HepG2 (cell line): ENCODE measurements around the gene TBC1D25. TPM values are rescaled to one million over a fixed set of nuclear protein-coding genes. Genes with fewer than 3 reads are reported as not detected.

ENCODE experiments used
- AGO2 ChIP-seq: fragments of 200-400 bp; formaldehyde crosslinking; optimal IDR thresholded peaks from 2 replicates; pipeline ENCODE3; 2017; ENCODE audit warnings: mild to moderate bottlenecking, low read depth, low read length, moderate library complexity
- ATAD3A ChIP-seq: sonication (generic); formaldehyde crosslinking; IDR thresholded peaks from 2 replicates; pipeline ENCODE4 v1.4.0; 2020; ENCODE audit warnings: missing genetic modification reagents
- DMAP1 ChIP-seq: IDR thresholded peaks from 2 replicates; pipeline ENCODE4 v1.6.1; 2016
- ETV5 ChIP-seq: IDR thresholded peaks from 2 replicates; pipeline ENCODE4 v1.6.1; 2018; ENCODE audit warnings: missing biosample characterization, missing genetic modification reagents, inconsistent platforms, borderline replicate concordance
- GATAD2A ChIP-seq: IDR thresholded peaks from 2 replicates; pipeline ENCODE4 v1.6.1; 2016
- IRF2 ChIP-seq: IDR thresholded peaks from 2 replicates; pipeline ENCODE4 v1.6.1; 2018; ENCODE audit warnings: missing genetic modification reagents, missing compliant biosample characterization
- KDM5B ChIP-seq: sonication (generic); formaldehyde crosslinking; IDR thresholded peaks from 2 replicates; pipeline ENCODE4 v1.4.0; 2020; ENCODE audit warnings: missing genetic modification reagents, mild to moderate bottlenecking, borderline replicate concordance
- RELA ChIP-seq: sonication (generic); formaldehyde crosslinking; IDR thresholded peaks from 2 replicates; pipeline ENCODE4 v1.4.0; 2020; ENCODE audit warnings: missing genetic modification reagents
- SP5 ChIP-seq: IDR thresholded peaks from 2 replicates; pipeline ENCODE4 v1.6.1; 2016; ENCODE audit warnings: low read depth, borderline replicate concordance
- TCF7L2 ChIP-seq: IDR thresholded peaks from 2 replicates; pipeline ENCODE4 v1.6.1; 2011; ENCODE audit warnings: mild to moderate bottlenecking, low read depth, low read length, moderate library complexity
- THAP11 ChIP-seq: IDR thresholded peaks from 2 replicates; pipeline ENCODE4 v1.6.1; 2016; ENCODE audit warnings: missing biosample characterization, missing genetic modification reagents
- ZNF337 ChIP-seq: sonication (generic); formaldehyde crosslinking; IDR thresholded peaks from 2 replicates; pipeline ENCODE4 v1.5.1; 2020; ENCODE audit warnings: missing genetic modification reagents, low read depth, mild to moderate bottlenecking, borderline replicate concordance
- ZNF549 ChIP-seq: sonication (generic); formaldehyde crosslinking; IDR thresholded peaks from 2 replicates; pipeline ENCODE4 v1.5.0; 2020; ENCODE audit warnings: missing genetic modification reagents
- ZNF567 ChIP-seq: sonication (generic); formaldehyde crosslinking; IDR thresholded peaks from 2 replicates; pipeline ENCODE4 v1.8.1; 2023; ENCODE audit warnings: mild to moderate bottlenecking, missing genetic modification reagents, borderline replicate concordance
- ZNF841 ChIP-seq: sonication (generic); formaldehyde crosslinking; IDR thresholded peaks from 2 replicates; pipeline ENCODE4 v1.8.1; 2023; ENCODE audit warnings: missing genetic modification reagents, borderline replicate concordance
- ZNF891 ChIP-seq: sonication (generic); formaldehyde crosslinking; IDR thresholded peaks from 2 replicates; pipeline ENCODE4 v1.5.0; 2020; ENCODE audit warnings: mild to moderate bottlenecking, missing genetic modification reagents
- polyA plus RNA-seq, 8 experiments: library from polyadenylated mRNA; depleted of rRNA in 3 of 8; stranded (reverse) in 7 of 8; unstranded in 1 of 8; fragments of >200 nt; fragmentation: Illumina TruSeq in 4 of 8; extraction: Trizol in 4 of 8; gene quantifications; 2 replicates each; pipeline versions ENCODE4 v1.2.1 to v1.2.3, GENCODE V29; 2011 to 2016; ENCODE audit warnings: low read depth in 4 of 8, missing spikeins in 1 of 8, mixed read lengths in 1 of 8; ENCODE audit not compliant: insufficient read depth in 1 of 8
- total RNA-seq, 5 experiments: library from RNA; depleted of rRNA; stranded (reverse); fragments of >200 nt; fragmentation: Illumina TruSeq; extraction: Trizol; gene quantifications; 2 replicates each; pipeline ENCODE4 v1.2.3, GENCODE V29; 2016; ENCODE audit warnings: low read depth in 1 of 5
- TF ChIP-seq, protein P1 (sequence below): sonication (generic); formaldehyde crosslinking; IDR thresholded peaks from 2 replicates; pipeline ENCODE4 v1.5.0; 2020; ENCODE audit warnings: mild to moderate bottlenecking, missing genetic modification reagents, moderate library complexity
- TF ChIP-seq, protein P2 (sequence below): sonication (generic); formaldehyde crosslinking; IDR thresholded peaks from 2 replicates; pipeline ENCODE4 v1.5.0; 2020; ENCODE audit warnings: mild to moderate bottlenecking, missing genetic modification reagents, borderline replicate concordance
- TF ChIP-seq, protein P3 (sequence below): sonication (generic); formaldehyde crosslinking; IDR thresholded peaks from 2 replicates; pipeline ENCODE4 v1.8.1; 2023; ENCODE audit warnings: mild to moderate bottlenecking, missing genetic modification reagents
- TF ChIP-seq, protein P4 (sequence below): fragments of 450-650 bp; IDR thresholded peaks from 2 replicates; pipeline ENCODE4 v1.6.1; 2016

Gene TBC1D25
- total and polyA plus RNA-seq, 2 of the 13 experiments (the other 11 are each of a cell fraction or from before 2014, with no cell fraction given), result 3.5 to 4.7 TPM

DNA sequence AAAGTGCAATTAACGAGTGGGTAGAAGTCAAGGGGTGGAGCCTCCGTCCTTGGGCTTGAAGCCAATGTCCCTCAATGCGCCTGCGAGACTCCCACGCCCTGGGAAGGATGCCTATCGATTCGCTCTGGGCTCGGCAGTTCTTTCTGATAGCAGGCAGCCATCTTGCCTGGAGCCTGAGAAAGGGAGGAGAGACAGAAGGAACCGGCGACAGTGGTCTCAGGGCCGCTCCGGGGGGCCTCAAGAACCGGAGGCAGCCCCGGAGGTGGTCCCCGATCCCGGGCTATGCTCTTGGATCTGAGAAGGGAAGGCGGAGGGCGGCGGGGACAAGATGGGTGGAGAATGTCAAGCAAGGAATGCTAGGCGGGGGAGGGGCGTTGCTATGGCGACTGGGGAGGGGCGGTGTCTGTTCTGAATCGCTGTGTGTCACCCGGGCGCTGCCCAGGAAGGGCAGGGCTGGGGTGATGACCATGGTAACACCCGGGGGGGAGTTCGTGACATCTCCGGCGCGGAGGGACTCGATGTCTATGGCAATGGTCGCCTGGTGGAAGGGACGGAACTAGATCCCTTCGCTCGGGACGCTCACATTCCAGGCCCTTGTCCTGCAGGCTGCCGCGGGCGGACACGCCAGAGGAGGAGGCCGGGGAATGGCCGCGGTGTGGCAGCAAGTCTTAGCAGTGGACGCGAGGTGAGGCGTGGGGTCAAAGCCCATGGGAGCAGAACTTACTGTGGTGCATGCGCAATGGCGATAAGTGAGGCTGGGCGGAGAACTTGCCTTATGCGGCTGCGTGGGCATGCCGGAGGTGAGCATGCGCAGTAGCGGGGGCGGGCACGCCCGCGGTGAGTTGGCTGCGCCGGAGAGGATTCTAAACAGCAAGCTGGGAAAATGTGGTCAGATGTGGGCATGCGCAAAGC is 58.1 kb downstream of the TBC1D25 start, which contains the start of gene WDR13 (continued):
- no peak for TF ChIP-seq ZNF891 (CRISPR knock-in tag)
- TF ChIP-seq SP5 (CRISPR knock-in tag), result peak; percentile 32; the same call in 1 of the 2 replicates
- TF ChIP-seq TCF7L2, result no peak
- TF ChIP-seq, protein P1, sequence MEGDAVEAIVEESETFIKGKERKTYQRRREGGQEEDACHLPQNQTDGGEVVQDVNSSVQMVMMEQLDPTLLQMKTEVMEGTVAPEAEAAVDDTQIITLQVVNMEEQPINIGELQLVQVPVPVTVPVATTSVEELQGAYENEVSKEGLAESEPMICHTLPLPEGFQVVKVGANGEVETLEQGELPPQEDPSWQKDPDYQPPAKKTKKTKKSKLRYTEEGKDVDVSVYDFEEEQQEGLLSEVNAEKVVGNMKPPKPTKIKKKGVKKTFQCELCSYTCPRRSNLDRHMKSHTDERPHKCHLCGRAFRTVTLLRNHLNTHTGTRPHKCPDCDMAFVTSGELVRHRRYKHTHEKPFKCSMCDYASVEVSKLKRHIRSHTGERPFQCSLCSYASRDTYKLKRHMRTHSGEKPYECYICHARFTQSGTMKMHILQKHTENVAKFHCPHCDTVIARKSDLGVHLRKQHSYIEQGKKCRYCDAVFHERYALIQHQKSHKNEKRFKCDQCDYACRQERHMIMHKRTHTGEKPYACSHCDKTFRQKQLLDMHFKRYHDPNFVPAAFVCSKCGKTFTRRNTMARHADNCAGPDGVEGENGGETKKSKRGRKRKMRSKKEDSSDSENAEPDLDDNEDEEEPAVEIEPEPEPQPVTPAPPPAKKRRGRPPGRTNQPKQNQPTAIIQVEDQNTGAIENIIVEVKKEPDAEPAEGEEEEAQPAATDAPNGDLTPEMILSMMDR (CRISPR knock-in tag), result peak; percentile 42; the same call in 1 of the 2 replicates
- TF ChIP-seq, protein P2, sequence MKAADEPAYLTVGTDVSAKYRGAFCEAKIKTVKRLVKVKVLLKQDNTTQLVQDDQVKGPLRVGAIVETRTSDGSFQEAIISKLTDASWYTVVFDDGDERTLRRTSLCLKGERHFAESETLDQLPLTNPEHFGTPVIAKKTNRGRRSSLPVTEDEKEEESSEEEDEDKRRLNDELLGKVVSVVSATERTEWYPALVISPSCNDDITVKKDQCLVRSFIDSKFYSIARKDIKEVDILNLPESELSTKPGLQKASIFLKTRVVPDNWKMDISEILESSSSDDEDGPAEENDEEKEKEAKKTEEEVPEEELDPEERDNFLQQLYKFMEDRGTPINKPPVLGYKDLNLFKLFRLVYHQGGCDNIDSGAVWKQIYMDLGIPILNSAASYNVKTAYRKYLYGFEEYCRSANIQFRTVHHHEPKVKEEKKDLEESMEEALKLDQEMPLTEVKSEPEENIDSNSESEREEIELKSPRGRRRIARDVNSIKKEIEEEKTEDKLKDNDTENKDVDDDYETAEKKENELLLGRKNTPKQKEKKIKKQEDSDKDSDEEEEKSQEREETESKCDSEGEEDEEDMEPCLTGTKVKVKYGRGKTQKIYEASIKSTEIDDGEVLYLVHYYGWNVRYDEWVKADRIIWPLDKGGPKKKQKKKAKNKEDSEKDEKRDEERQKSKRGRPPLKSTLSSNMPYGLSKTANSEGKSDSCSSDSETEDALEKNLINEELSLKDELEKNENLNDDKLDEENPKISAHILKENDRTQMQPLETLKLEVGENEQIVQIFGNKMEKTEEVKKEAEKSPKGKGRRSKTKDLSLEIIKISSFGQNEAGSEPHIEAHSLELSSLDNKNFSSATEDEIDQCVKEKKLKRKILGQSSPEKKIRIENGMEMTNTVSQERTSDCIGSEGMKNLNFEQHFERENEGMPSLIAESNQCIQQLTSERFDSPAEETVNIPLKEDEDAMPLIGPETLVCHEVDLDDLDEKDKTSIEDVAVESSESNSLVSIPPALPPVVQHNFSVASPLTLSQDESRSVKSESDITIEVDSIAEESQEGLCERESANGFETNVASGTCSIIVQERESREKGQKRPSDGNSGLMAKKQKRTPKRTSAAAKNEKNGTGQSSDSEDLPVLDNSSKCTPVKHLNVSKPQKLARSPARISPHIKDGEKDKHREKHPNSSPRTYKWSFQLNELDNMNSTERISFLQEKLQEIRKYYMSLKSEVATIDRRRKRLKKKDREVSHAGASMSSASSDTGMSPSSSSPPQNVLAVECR (CRISPR knock-in tag), result peak; percentile 67; the same call in 1 of the 2 replicates
- TF ChIP-seq GATAD2A, result 0 out of 2 replicates have a peak, but pooled peaks have one; percentile 21
- no peak for TF ChIP-seq ZNF549 (CRISPR knock-in tag)
- TF ChIP-seq DMAP1 (CRISPR knock-in tag), result peak; percentile 84; the same call in 1 of the 2 replicates
- TF ChIP-seq KDM5B (CRISPR knock-in tag), result no peak
- peak; percentile 54; the same call in 1 of the 2 replicates for TF ChIP-seq THAP11 (CRISPR knock-in tag)
- 0 out of 2 replicates have a peak, but pooled peaks have one; percentile 11 for TF ChIP-seq ETV5 (CRISPR knock-in tag)
- no peak for TF ChIP-seq ATAD3A (CRISPR knock-in tag)
- 0 out of 2 replicates have a peak, but pooled peaks have one; percentile 36 for TF ChIP-seq IRF2
- TF ChIP-seq ZNF841, result 0 out of 2 replicates have a peak, but pooled peaks have one; percentile 50
- no peak for TF ChIP-seq ZNF567 (CRISPR knock-in tag)
- no peak for TF ChIP-seq ZNF337 (CRISPR knock-in tag)
- TF ChIP-seq AGO2, result peak; percentile 72
- no peak for TF ChIP-seq RELA
- TF ChIP-seq, protein P3, sequence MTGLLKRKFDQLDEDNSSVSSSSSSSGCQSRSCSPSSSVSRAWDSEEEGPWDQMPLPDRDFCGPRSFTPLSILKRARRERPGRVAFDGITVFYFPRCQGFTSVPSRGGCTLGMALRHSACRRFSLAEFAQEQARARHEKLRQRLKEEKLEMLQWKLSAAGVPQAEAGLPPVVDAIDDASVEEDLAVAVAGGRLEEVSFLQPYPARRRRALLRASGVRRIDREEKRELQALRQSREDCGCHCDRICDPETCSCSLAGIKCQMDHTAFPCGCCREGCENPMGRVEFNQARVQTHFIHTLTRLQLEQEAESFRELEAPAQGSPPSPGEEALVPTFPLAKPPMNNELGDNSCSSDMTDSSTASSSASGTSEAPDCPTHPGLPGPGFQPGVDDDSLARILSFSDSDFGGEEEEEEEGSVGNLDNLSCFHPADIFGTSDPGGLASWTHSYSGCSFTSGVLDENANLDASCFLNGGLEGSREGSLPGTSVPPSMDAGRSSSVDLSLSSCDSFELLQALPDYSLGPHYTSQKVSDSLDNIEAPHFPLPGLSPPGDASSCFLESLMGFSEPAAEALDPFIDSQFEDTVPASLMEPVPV (CRISPR knock-in tag), result no peak
- TF ChIP-seq, protein P4, sequence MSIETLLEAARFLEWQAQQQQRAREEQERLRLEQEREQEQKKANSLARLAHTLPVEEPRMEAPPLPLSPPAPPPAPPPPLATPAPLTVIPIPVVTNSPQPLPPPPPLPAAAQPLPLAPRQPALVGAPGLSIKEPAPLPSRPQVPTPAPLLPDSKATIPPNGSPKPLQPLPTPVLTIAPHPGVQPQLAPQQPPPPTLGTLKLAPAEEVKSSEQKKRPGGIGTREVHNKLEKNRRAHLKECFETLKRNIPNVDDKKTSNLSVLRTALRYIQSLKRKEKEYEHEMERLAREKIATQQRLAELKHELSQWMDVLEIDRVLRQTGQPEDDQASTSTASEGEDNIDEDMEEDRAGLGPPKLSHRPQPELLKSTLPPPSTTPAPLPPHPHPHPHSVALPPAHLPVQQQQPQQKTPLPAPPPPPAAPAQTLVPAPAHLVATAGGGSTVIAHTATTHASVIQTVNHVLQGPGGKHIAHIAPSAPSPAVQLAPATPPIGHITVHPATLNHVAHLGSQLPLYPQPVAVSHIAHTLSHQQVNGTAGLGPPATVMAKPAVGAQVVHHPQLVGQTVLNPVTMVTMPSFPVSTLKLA, result 0 out of 2 replicates have a peak, but pooled peaks have one; percentile 9
